HG03432 (cell line): Measurements from ENCODE around the gene PCDH15.

ENCODE experiments used
- ATAC-seq: cut with Tn5 transposase; IDR thresholded peaks from one replicate; pipeline ENCODE4 v1.9.1; 2021; ENCODE audit warnings: mild to moderate bottlenecking, moderate library complexity; ENCODE audit not compliant: unreplicated experiment

PCDH15 gene

GRCh38 chr10:54800741-54801421, at the start of gene PCDH15:
PCDH15 (minus strand) TSS chr10:54801231; CDS start chr10:54664262, 136,969 bp downstream.
- peak; percentile 79 for ATAC-seq

GRCh38 chr10:54843932-54844331, 42.9 kb upstream of the PCDH15 start:
- ATAC-seq: no peak

- no peak for ATAC-seq
These were observed 42.1 kb upstream of the PCDH15 start for GRCh38 chr10:54843085-54843646.

- ATAC-seq: no peak
These were observed 36.4 kb upstream of the PCDH15 start for GRCh38 chr10:54837479-54837878.

GRCh38 chr10:54833029-54833428, 32.0 kb upstream of the PCDH15 start:
- ATAC-seq: no peak

GRCh38 chr10:54826994-54827560, 26.0 kb upstream of the PCDH15 start:
- ATAC-seq: no peak

GRCh38 chr10:54815583-54815982, 14.6 kb upstream of the PCDH15 start:
- no peak for ATAC-seq

GRCh38 chr10:54808186-54808935, 7.3 kb upstream of the PCDH15 start:
- no peak for ATAC-seq

GRCh38 chr10:54799506-54799905, 1.5 kb downstream of the PCDH15 start:
- ATAC-seq: no peak

GRCh38 chr10:54797636-54798321, 3.3 kb downstream of the PCDH15 start:
- no peak for ATAC-seq

- ATAC-seq: no peak
These were observed 4.2 kb downstream of the PCDH15 start for GRCh38 chr10:54796881-54797280.

GRCh38 chr10:54776622-54777021, 24.4 kb downstream of the PCDH15 start:
- ATAC-seq: no peak

GRCh38 chr10:54772468-54773122, 28.4 kb downstream of the PCDH15 start:
- ATAC-seq: no peak

- ATAC-seq: no peak
These were observed 32.0 kb downstream of the PCDH15 start for GRCh38 chr10:54769051-54769450.

GRCh38 chr10:54758791-54759190, 42.2 kb downstream of the PCDH15 start:
- ATAC-seq: no peak

GRCh38 chr10:54749623-54750022, 51.4 kb downstream of the PCDH15 start:
- ATAC-seq: peak; percentile 62

- no peak for ATAC-seq
These were observed 55.6 kb downstream of the PCDH15 start for GRCh38 chr10:54745436-54745835.

- ATAC-seq: no peak
These were observed 58.6 kb downstream of the PCDH15 start for GRCh38 chr10:54742416-54742815.

- no peak for ATAC-seq
These were observed 72.5 kb downstream of the PCDH15 start for GRCh38 chr10:54728511-54728910.

- no peak for ATAC-seq
These were observed 79.0 kb downstream of the PCDH15 start for GRCh38 chr10:54722075-54722474.

GRCh38 chr10:54710918-54711317, 90.1 kb downstream of the PCDH15 start:
- ATAC-seq: no peak
